PC-3 (cell line): ENCODE measurements around the gene VGF. TPM values are rescaled to one million over a fixed set of nuclear protein-coding genes. Genes with fewer than 3 reads are reported as not detected.

ENCODE experiments used
- ATAC-seq: fragments of 200-7000 bp; cut with Tn5 transposase; 2 replicates; pipeline ENCODE4 v1.9.1; 2020; ENCODE audit warnings: mild to moderate bottlenecking, moderate library complexity
- BruUV-seq: library from RNA; stranded (reverse); fragments of 400-500 nt; replicated peaks from 2 replicates; lab custom pipeline; 2021; lab: Mats Ljungman, UMichigan
- CTCF ChIA-PET: fragments of 300-600 bp; sonication (Branson Sonifier 250); formaldehyde crosslinking; loops from one replicate; lab custom pipeline; 2022; ENCODE audit warnings: antibody characterized with exemption; lab: Charles Lee
- POLR2A ChIA-PET: fragments of 300-600 bp; sonication (Branson Sonifier 250); formaldehyde crosslinking; loops from one replicate; lab custom pipeline; 2022; ENCODE audit warnings: antibody characterized with exemption; ENCODE audit not compliant: unreplicated experiment; lab: Charles Lee
- DNase-seq: peaks from one replicate; pipeline ENCODE4 v3.0.0-alpha.2; 2015
- H2AFZ ChIP-seq: fragments of 300-600 bp; sonication (generic); 2 replicates; pipeline ENCODE4 v1.6.0; 2016; ENCODE audit warnings: antibody characterized with exemption, low read length
- H3F3A ChIP-seq: fragments of 300-600 bp; sonication (generic); one replicate; pipeline ENCODE4 v1.6.0; 2017; ENCODE audit warnings: antibody characterized with exemption, low read length, control low read depth, mild to moderate bottlenecking; ENCODE audit not compliant: unreplicated experiment
- H3K27ac ChIP-seq: fragments of 300-600 bp; sonication (generic); 2 replicates; pipeline ENCODE4 v1.5.1; 2016; ENCODE audit warnings: mild to moderate bottlenecking, low read length
- H3K27me3 ChIP-seq: fragments of 300-600 bp; sonication (generic); 2 replicates; pipeline ENCODE4 v1.6.1; 2016; ENCODE audit warnings: low read length, mixed read lengths
- H3K36me3 ChIP-seq: fragments of 300-600 bp; sonication (generic); 2 replicates; pipeline ENCODE4 v1.6.1; 2016; ENCODE audit warnings: low read depth, mixed run types, low read length, mixed read lengths
- H3K4me1 ChIP-seq: fragments of 300-600 bp; sonication (generic); 2 replicates; pipeline ENCODE4 v1.5.1; 2016; ENCODE audit warnings: low read length; ENCODE audit not compliant: insufficient read depth
- H3K4me2 ChIP-seq: fragments of 300-600 bp; sonication (generic); 2 replicates; pipeline ENCODE4 v1.6.0; 2016; ENCODE audit warnings: low read length
- H3K4me3 ChIP-seq: fragments of 300-600 bp; sonication (generic); 2 replicates; pipeline ENCODE4 v1.5.1; 2016; ENCODE audit warnings: mild to moderate bottlenecking, low read length, mixed read lengths
- H3K79me2 ChIP-seq: fragments of 300-600 bp; sonication (generic); 2 replicates; pipeline ENCODE4 v1.6.1; 2017; ENCODE audit warnings: low read length, mixed read lengths
- H3K9ac ChIP-seq: fragments of 300-600 bp; sonication (generic); 2 replicates; pipeline ENCODE4 v1.6.0; 2016; ENCODE audit warnings: mild to moderate bottlenecking, low read length
- H3K9me2 ChIP-seq: fragments of 300-600 bp; sonication (generic); replicated peaks from 2 replicates; pipeline ENCODE4 v1.6.1; 2016; ENCODE audit warnings: mixed run types, low read length, mixed read lengths
- H3K9me3 ChIP-seq: fragments of 300-600 bp; sonication (generic); 2 replicates; pipeline ENCODE4 v1.6.1; 2016; ENCODE audit warnings: low read length, mixed read lengths
- H4K20me1 ChIP-seq: fragments of 300-600 bp; sonication (generic); 2 replicates; pipeline ENCODE4 v1.6.1; 2016; ENCODE audit warnings: low read length, mixed read lengths
- EZH2 ChIP-seq: fragments of 300-600 bp; sonication (generic); IDR thresholded peaks from one replicate; pipeline ENCODE4 v1.6.1; 2017; ENCODE audit warnings: antibody characterized with exemption, mild to moderate bottlenecking, low read length; ENCODE audit not compliant: unreplicated experiment
- EZH2phosphoT487 ChIP-seq: fragments of 300-600 bp; sonication (generic); IDR thresholded peaks from 2 replicates; pipeline ENCODE4 v1.6.1; 2018; ENCODE audit warnings: mild to moderate bottlenecking, antibody characterized with exemption, low read length, borderline replicate concordance
- intact Hi-C: fragments of 100-400 bp; cut with micrococcal nuclease; formaldehyde crosslinking; loops from 2 replicates; pipeline ENCODE4 v1.9.0; 2023
- total RNA-seq: library from RNA; depleted of rRNA; stranded (reverse); fragments of >200 nt; gene quantifications from 2 replicates; pipeline ENCODE4 v1.2.3, GENCODE V29; 2014
- TF ChIP-seq, protein P1 (sequence below): fragments of 300-600 bp; sonication (generic); conservative IDR thresholded peaks from 2 replicates; pipeline ENCODE4 v1.5.1; 2017; ENCODE audit warnings: antibody characterized with exemption, low read depth, mild to moderate bottlenecking, low read length

Gene VGF
- total RNA-seq, 1 experiment from 2014 or later: 1.6 TPM

DNA sequence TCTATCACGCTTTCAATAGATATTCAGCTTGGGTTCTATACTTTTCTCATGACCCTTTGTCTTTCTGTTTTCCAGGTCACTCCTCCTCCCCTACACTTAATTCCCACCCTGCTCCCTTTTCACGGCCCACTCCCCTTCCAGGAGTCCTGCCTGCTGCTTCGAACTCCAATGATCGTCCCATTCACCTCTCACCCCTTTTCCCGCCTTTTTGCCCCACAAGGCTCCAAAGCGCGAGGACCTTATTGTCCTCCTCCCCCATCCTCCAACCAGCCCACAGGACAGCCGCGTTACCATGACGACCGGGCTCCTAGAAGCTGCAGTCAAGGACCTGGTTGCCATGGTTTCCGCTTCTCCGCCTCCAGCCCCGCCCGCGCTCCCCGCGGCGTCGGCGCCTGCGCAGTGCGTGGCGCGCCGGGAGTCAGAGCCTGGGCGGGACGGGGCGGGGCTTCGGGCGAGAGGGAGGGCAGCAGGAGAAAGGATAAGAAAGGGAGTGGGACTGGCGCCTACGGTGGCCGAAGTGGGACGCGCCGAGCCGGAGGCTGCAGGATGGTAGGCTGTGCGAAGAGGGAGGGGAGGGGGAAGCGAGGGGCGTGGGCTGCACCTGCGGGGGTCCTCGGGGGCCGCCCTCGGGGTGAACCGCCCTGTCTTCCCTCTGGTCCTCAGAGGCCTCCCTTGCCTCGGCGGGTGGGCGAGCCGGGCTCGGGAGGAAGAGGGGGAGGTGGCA lies 11.2 kb downstream of the VGF start, which contains the start of gene AP1S1:
Gene AP1S1, plus strand, starts transcription at position 508 of the 724 bp plus-strand sequence. Its CDS starts 39 bp downstream, at position 547.
- peaks cover 6% of the 10 kb centered on the region; the same call in 1 of the 2 replicates for H3K36me3 ChIP-seq
- ATAC-seq (peak; percentile 92), DNase-seq (peak; percentile 93)
- no peaks in the 10 kb centered on the region for H3F3A ChIP-seq
- no peaks in the 10 kb centered on the region for H3K27me3 ChIP-seq
- peak within 1 kb of the TSS; percentile 93 for H3K9ac ChIP-seq
- peak within 1 kb of the TSS; percentile 65; the same call in 1 of the 2 replicates for H2AFZ ChIP-seq
- H3K79me2 ChIP-seq: peaks cover 21% of the 10 kb centered on the region
- peak within 1 kb of the TSS; percentile 29; the same call in 1 of the 2 replicates for H3K27ac ChIP-seq
- POLR2A ChIA-PET: no interaction called here
- H4K20me1 ChIP-seq: no peaks in the 10 kb centered on the region
- peaks cover 28% of the 10 kb centered on the region for H3K4me1 ChIP-seq
- peak within 1 kb of the TSS; percentile 98 for H3K4me2 ChIP-seq
- CTCF ChIA-PET: no interaction called here
- BruUV-seq: no TSS peak
- H3K9me2 ChIP-seq: no peaks in the 10 kb centered on the region
- intact Hi-C loops: no loop called here
- H3K9me3 ChIP-seq: no peaks in the 10 kb centered on the region
- no peak for TF ChIP-seq EZH2
- no peak for TF ChIP-seq EZH2phosphoT487
- TF ChIP-seq, protein P1, sequence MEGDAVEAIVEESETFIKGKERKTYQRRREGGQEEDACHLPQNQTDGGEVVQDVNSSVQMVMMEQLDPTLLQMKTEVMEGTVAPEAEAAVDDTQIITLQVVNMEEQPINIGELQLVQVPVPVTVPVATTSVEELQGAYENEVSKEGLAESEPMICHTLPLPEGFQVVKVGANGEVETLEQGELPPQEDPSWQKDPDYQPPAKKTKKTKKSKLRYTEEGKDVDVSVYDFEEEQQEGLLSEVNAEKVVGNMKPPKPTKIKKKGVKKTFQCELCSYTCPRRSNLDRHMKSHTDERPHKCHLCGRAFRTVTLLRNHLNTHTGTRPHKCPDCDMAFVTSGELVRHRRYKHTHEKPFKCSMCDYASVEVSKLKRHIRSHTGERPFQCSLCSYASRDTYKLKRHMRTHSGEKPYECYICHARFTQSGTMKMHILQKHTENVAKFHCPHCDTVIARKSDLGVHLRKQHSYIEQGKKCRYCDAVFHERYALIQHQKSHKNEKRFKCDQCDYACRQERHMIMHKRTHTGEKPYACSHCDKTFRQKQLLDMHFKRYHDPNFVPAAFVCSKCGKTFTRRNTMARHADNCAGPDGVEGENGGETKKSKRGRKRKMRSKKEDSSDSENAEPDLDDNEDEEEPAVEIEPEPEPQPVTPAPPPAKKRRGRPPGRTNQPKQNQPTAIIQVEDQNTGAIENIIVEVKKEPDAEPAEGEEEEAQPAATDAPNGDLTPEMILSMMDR: no peak
- H3K4me3 ChIP-seq: peak within 1 kb of the TSS; percentile 78

DNA sequence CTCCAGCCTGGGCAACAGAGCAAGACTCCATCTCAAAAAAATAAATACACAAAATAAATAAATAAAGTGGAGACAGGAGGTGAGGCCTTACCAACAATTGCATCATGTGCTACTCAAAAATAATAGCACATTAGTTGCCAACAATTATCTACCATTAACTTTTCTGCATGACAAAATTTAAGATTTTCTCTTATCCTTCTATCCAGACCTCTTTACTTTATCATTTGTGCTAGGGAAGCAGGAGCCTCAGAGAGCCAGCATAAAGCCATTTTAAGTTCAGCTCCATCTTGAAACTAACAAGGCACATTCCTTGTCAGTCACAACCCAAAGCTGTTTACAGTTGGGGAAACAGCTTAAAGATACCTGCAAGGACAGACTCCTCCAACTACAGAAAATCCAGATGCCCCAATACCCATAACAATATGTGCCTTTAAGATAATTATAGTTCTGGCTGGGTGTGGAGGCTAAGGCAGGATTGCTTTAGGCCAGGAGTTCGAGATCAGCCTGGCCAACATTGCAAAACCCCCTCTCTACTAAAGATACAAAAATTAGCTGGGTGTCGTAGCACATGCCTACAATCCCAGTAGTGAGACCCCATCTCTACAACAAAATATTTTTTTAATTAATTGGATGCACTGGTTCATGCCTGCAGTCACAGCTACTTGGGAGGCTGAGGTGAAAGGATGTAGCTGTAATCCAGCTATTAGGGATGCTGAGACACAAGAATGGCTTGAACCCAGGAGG lies 13.3 kb downstream of the VGF start:
- Histone ChIP-seq H3K4me3 (no peak overlapping the region), H3K27me3 (no peaks in the 10 kb centered on the region), H4K20me1 (no peaks in the 10 kb centered on the region), H3K9me3 (no peaks in the 10 kb centered on the region), H3K27ac (no peak overlapping the region), H3K4me2 (no peak overlapping the region), H3K79me2 (peaks cover 21% of the 10 kb centered on the region), H3K9me2 (no peaks in the 10 kb centered on the region), H2AFZ (no peak overlapping the region), H3K4me1 (peaks cover 19% of the 10 kb centered on the region), H3F3A (no peaks in the 10 kb centered on the region), H3K9ac (no peak overlapping the region), H3K36me3 (peaks cover under 1% of the 10 kb centered on the region; the same call in 1 of the 2 replicates)
- ChIA-PET CTCF (interaction anchor here (2.0 kb wide), 1 partner anchor 8 kb away, joined by 8 read pairs; no protein-coding TSS in a partner anchor), POLR2A (no interaction called here)
- no peak for DNase-seq
- intact Hi-C loops: no loop called here
- no peak for ATAC-seq
- BruUV-seq: no TSS peak
- TF ChIP-seq, protein P1: no peak
- TF ChIP-seq EZH2phosphoT487: no peak
- no peak for TF ChIP-seq EZH2
